Right atrium auricular region (tissue), 2 donors: ENCODE results near the gene USF2. TPM values are rescaled to one million over a fixed set of nuclear protein-coding genes. Genes with fewer than 3 reads are reported as not detected.
"Not testable (repeated sequence)": the region's sequence is repeated elsewhere in the genome, so short reads cannot be mapped to it uniquely, and the experiment has no call there.

ENCODE experiments used
- DNase-seq: peaks from one replicate; pipeline ENCODE4 v3.0.0-alpha.2; 2019; ENCODE audit warnings: low spot score
- H3K27ac ChIP-seq, 2 donors: fragments of 200-600 bp; sonication (generic); 1 replicate in 1 of 2; 2 replicates in 1 of 2; pipeline ENCODE4 v1.5.1; 2016 to 2019
- H3K27me3 ChIP-seq, 2 donors: fragments of 200-600 bp; sonication (generic); one replicate each; pipeline versions ENCODE4 v1.5.1 to v1.6.0; 2017 to 2019
- H3K36me3 ChIP-seq: fragments of 200-600 bp; sonication (generic); one replicate; pipeline ENCODE4 v1.5.1; 2016
- H3K4me1 ChIP-seq, 2 donors: fragments of 200-600 bp; sonication (generic); one replicate each; pipeline versions ENCODE4 v1.5.1 to v1.6.0; 2017 to 2019
- H3K4me3 ChIP-seq, 2 donors: fragments of 200-600 bp; sonication (generic); 1 replicate in 1 of 2; 2 replicates in 1 of 2; pipeline ENCODE4 v1.5.1; 2017 to 2019; ENCODE audit warnings: mild to moderate bottlenecking in 1 of 2, moderate library complexity in 1 of 2
- H3K9me3 ChIP-seq, 2 donors: fragments of 200-600 bp; sonication (generic); one replicate each; pipeline ENCODE4 v1.5.1; 2019
- total RNA-seq, 2 donors: library from RNA; depleted of rRNA; stranded (reverse); fragments of >200 nt; gene quantifications; one replicate each; pipeline ENCODE4 v1.1.0, GENCODE V29; 2016
- TF ChIP-seq, protein P1 (sequence below), 2 donors: fragments of 200-600 bp; sonication (generic); IDR thresholded peaks; one replicate each; pipeline ENCODE4 v1.5.1; 2019; ENCODE audit warnings: antibody characterized with exemption in 2 of 2

Gene USF2
- total RNA-seq, 2 donors from 2014 or later = 130 to 180 TPM

DNA sequence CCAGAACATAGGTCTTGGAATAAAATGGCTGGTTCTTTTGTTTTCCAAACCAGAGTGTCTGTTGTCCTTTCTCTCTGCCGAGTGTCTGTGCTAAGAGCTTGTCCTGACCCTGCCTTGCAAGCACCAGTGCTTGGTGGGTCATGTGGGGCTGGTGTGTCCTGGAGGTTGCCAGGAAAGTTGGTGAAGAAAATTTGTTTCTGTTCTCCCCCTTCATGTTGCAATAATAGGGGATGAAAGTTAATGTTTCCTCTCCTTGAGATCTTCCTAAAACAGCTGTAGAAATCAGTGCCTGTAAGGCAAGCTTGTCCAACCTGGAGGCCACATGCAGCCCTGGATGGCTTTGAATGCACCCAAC, 16.3 kb downstream of the USF2 start:
- TF ChIP-seq, protein P1, sequence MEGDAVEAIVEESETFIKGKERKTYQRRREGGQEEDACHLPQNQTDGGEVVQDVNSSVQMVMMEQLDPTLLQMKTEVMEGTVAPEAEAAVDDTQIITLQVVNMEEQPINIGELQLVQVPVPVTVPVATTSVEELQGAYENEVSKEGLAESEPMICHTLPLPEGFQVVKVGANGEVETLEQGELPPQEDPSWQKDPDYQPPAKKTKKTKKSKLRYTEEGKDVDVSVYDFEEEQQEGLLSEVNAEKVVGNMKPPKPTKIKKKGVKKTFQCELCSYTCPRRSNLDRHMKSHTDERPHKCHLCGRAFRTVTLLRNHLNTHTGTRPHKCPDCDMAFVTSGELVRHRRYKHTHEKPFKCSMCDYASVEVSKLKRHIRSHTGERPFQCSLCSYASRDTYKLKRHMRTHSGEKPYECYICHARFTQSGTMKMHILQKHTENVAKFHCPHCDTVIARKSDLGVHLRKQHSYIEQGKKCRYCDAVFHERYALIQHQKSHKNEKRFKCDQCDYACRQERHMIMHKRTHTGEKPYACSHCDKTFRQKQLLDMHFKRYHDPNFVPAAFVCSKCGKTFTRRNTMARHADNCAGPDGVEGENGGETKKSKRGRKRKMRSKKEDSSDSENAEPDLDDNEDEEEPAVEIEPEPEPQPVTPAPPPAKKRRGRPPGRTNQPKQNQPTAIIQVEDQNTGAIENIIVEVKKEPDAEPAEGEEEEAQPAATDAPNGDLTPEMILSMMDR (IDR thresholded peaks at IDR 0.05) = no peak
- H3K27me3 ChIP-seq = no peaks in the 10 kb centered on the region
- DNase-seq = no peak
- H3K27ac ChIP-seq = no peak overlapping the region
- peaks cover 0 to 15% of the 10 kb centered on the region in 2 donors for H3K4me1 ChIP-seq
- no peaks in the 10 kb centered on the region for H3K9me3 ChIP-seq
- H3K4me3 ChIP-seq = no peak overlapping the region
- H3K36me3 ChIP-seq = no peaks in the 10 kb centered on the region

DNA sequence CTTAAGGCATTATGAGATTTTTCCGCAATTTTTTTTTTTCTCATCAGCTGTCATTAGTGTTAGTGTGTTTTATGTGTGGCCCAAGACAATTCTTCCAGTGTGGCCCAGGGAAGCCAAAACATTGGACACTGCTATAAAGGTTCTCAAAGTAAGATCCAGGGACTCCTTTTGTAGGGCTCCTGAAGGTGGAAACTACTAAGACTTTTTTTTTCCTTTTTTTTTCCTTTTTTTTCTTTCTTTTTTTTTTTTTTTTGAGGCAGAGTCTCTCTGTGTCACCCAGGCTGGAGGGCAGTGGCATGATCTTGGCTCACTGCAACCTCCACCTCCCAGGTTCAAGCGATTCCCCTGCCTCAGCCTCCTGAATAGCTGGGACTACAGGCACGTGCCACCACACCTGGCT, 16.7 kb downstream of the USF2 start:
- H3K4me1 ChIP-seq = peaks cover 0 to 11% of the 10 kb centered on the region in 2 donors
- not testable (repeated sequence) for H3K9me3 ChIP-seq, H3K27me3 ChIP-seq, H3K36me3 ChIP-seq, H3K27ac ChIP-seq, DNase-seq, H3K4me3 ChIP-seq

DNA sequence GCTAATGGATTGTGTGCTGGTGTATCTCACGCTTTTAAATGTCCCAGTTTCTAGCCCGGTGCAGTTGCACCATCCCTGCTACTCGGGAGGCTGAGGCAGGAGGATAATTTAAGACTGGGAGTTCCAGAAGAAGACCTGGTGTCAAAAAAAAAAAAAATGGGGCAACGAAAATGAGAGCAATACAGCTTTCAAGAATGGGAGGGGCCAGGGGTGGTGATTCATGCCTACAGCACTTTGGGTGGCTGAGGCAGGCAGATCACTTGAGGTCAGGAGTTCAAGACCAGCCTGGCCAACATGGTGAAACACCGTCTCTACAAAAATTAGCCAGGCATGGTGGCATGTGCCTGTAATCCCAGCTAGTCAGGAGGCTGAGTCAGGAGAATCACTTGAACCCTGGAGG, 17.3 kb downstream of the USF2 start:
- not testable (repeated sequence) for H3K4me3 ChIP-seq, DNase-seq, H3K9me3 ChIP-seq, H3K27me3 ChIP-seq, H3K27ac ChIP-seq, H3K36me3 ChIP-seq, H3K4me1 ChIP-seq

DNA sequence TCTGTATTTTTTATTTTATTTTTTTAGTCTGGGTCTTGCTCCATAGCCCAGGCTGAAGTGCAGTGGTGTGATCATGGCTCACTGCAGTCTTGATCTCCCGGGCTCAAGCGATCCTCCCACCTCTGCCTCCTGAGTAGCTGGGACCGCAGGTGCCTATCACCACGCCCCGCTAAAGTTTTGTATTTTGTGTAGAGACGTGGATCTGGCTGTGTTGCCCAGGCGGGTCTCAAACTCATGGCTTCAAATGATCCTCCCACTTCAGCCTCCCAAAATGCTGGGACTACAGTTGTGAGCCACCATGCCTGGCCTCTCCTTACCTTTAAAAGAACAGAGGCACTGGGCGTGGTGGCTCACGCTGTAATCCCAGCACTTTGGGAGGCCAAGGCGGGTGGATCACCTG, 19.0 kb downstream of the USF2 start:
- no peak for DNase-seq
- no peaks in the 10 kb centered on the region for H3K27me3 ChIP-seq
- no peaks in the 10 kb centered on the region for H3K36me3 ChIP-seq
- H3K4me1 ChIP-seq = no peaks in the 10 kb centered on the region
- TF ChIP-seq, protein P1 (IDR thresholded peaks at IDR 0.05) = no peak
- no peak overlapping the region for H3K27ac ChIP-seq
- H3K4me3 ChIP-seq = no peak overlapping the region
- H3K9me3 ChIP-seq = no peaks in the 10 kb centered on the region

DNA sequence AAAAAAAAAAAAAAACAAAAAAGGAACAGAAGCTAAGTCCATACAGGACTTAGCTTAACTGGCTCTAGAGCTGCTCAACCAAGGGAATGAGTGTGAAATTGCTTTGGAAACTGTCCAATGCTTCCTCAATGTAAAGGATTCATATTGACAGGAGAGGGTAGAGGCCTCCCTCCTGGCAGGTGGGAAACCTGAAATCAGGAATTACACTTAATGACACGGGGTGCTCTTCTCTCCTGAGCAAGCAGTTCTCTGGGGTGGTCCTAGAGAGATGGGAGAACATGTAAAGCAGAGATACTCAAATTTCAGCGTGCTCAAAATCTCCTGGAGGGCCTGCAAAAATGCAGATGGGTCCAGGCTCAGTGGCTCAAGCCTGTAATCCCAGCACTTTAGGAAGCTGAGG, 19.6 kb downstream of the USF2 start:
- Histone ChIP-seq H3K4me3 (no peak overlapping the region), H3K27me3 (no peaks in the 10 kb centered on the region), H3K36me3 (no peaks in the 10 kb centered on the region), H3K9me3 (no peaks in the 10 kb centered on the region), H3K4me1 (no peaks in the 10 kb centered on the region), H3K27ac (no peak overlapping the region)
- TF ChIP-seq, protein P1 (IDR thresholded peaks at IDR 0.05) = no peak
- DNase-seq = no peak

DNA sequence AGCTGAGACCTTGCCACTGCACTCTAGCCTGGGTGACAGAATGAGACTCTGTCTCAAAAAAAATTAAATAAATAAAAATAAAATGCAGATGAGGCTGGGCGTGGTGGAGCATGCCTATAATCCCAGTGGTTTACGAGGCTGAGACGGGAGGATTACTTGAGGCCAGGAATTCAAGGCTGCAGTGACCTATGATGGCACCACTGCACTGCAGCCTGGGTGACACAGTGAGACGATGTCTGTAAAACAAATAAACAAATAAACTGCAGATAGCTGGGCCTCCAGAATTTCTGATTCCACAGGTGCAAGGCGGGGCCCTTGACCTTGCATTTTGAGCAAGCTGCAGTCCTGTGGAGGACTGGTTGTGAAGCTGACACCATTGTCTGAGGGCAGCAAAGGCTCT, 20.1 kb downstream of the USF2 start:
- TF ChIP-seq, protein P1 (IDR thresholded peaks at IDR 0.05) = no peak
- Histone ChIP-seq H3K9me3 (no peaks in the 10 kb centered on the region), H3K27me3 (no peaks in the 10 kb centered on the region), H3K36me3 (no peaks in the 10 kb centered on the region), H3K27ac (no peak overlapping the region), H3K4me3 (no peak overlapping the region), H3K4me1 (no peaks in the 10 kb centered on the region)
- DNase-seq = no peak

DNA sequence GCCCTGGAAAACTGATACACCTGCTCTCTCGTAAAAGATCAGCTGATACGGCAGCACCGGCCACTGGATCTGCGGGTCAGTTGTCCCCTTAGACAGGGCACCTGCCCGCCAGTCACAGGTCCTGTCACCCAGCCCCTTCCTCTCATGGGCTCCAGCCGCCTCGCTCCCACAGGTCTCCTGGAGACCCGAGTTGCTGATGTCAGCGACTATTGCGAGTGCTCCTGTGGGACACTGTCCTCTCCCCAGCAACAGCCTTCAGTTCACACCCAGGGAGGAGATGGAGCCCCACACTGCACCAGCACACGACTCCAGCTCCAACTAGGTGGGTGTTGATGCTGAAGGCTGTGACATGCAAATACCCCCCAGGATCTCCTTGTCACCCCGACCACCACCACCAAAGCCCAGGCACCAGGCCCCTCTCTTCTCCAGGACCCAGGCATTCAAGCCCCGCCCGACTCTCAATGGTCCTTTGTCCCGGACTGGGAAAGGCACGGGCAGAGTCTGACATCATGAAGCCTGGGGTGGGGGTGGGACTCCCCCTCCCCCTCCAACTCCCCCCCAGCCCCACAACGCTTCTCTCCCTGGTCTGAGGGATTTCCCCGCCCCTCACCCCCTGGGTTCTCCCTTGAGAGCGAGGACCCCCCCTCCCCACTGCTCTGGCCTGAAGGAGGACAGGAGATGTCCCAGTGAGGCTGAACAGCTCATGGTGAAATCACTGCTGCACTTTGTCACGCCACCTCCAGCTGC, 21.8 kb downstream of the USF2 start:
- H3K9me3 ChIP-seq = no peaks in the 10 kb centered on the region
- H3K27ac ChIP-seq = no peak overlapping the region
- no peaks in the 10 kb centered on the region for H3K36me3 ChIP-seq
- no peak overlapping the region for H3K4me3 ChIP-seq
- TF ChIP-seq, protein P1 (IDR thresholded peaks at IDR 0.05) = no peak
- no peak for DNase-seq
- no peaks in the 10 kb centered on the region for H3K4me1 ChIP-seq
- H3K27me3 ChIP-seq = no peaks in the 10 kb centered on the region
